ENCODE results near the gene KRT23.

KRT23 gene, protein sequence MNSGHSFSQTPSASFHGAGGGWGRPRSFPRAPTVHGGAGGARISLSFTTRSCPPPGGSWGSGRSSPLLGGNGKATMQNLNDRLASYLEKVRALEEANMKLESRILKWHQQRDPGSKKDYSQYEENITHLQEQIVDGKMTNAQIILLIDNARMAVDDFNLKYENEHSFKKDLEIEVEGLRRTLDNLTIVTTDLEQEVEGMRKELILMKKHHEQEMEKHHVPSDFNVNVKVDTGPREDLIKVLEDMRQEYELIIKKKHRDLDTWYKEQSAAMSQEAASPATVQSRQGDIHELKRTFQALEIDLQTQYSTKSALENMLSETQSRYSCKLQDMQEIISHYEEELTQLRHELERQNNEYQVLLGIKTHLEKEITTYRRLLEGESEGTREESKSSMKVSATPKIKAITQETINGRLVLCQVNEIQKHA

DNA sequence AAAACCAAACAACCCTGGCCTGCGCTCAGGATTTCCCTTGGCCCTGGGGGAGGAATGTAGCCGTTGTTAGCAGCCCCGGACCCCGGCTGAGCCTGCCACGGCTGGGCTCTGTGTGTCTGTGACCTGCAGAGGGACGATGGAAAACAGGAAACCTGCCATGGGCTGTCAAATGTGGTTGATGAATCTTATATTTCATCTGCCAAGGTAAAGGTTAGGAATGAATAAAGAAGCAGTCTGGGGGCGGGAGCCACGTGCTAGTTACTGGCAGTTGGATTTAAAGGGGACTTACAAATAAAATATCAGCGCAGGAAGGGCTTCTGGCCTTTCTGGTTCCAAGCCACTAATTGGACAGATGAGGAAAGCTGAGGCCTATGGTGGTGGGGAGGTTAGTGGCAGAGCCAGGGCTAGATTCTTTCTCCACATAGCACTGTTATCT lies at the start of gene KRT23:
Gene KRT23, minus strand, starts transcription at position 263 of the 436 bp plus-strand sequence. CDS start 1,043 bp downstream, outside the sequence.
- Histone ChIP-seq H3K4me1 (ENCODE audit: low read depth, poor library complexity, severe bottlenecking) (no peaks in the 10 kb centered on the region), H3K27ac (no peak within 1 kb of the TSS)

DNA sequence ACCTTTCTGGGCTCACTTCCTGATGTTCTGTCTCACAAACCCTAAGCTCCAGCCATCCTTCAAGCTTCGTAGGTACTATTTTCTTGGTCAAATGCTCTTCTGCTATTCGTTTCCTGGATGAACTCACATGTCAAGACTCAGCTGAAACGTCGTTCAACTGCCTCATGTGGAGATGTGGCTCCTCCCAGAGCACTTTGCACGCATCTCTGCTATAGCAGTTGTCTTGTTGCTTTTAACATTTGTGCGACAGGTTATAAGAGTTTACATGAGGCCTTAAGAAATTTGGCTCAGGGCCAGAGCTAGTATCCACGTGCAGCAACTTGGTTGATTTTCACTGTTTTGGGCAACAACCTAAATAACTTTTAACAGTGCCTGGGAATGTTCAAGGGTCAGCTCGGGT lies 49.5 kb upstream of the KRT23 start:
- H3K4me2 ChIP-seq: no peak overlapping the region
- H3K36me3 ChIP-seq (ENCODE audit: insufficient read depth): no peaks in the 10 kb centered on the region
- no peak overlapping the region for H3K9ac ChIP-seq
- H3K4me1 ChIP-seq (ENCODE audit: low read depth, poor library complexity, severe bottlenecking): no peaks in the 10 kb centered on the region
- no peak overlapping the region for H3K27ac ChIP-seq
- no peaks in the 10 kb centered on the region for H4K20me1 ChIP-seq (ENCODE audit: insufficient read depth)
- H3K79me2 ChIP-seq (ENCODE audit: insufficient read depth, low read depth): no peaks in the 10 kb centered on the region
- H3K27me3 ChIP-seq (ENCODE audit: insufficient read depth, low read depth): no peaks in the 10 kb centered on the region
- TF ChIP-seq, protein P1, sequence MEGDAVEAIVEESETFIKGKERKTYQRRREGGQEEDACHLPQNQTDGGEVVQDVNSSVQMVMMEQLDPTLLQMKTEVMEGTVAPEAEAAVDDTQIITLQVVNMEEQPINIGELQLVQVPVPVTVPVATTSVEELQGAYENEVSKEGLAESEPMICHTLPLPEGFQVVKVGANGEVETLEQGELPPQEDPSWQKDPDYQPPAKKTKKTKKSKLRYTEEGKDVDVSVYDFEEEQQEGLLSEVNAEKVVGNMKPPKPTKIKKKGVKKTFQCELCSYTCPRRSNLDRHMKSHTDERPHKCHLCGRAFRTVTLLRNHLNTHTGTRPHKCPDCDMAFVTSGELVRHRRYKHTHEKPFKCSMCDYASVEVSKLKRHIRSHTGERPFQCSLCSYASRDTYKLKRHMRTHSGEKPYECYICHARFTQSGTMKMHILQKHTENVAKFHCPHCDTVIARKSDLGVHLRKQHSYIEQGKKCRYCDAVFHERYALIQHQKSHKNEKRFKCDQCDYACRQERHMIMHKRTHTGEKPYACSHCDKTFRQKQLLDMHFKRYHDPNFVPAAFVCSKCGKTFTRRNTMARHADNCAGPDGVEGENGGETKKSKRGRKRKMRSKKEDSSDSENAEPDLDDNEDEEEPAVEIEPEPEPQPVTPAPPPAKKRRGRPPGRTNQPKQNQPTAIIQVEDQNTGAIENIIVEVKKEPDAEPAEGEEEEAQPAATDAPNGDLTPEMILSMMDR (conservative IDR thresholded peaks at IDR 0.05; ENCODE audit: low read depth, low read length): no peak
- H3K4me3 ChIP-seq (IDR thresholded peaks at IDR 0.05; ENCODE audit: insufficient read depth, low read depth, low read length): no peak overlapping the region
- no peak overlapping the region for H2AFZ ChIP-seq (ENCODE audit: low read depth)

More for the DNA sequence above, at the start of gene KRT23:
- TF ChIP-seq, protein P1 (conservative IDR thresholded peaks at IDR 0.05; ENCODE audit: low read depth, low read length): no peak
- Histone ChIP-seq H3K36me3 (ENCODE audit: insufficient read depth) (no peaks in the 10 kb centered on the region), H3K27me3 (ENCODE audit: insufficient read depth, low read depth) (no peaks in the 10 kb centered on the region), H3K79me2 (ENCODE audit: insufficient read depth, low read depth) (no peaks in the 10 kb centered on the region), H3K9ac (no peak within 1 kb of the TSS), H4K20me1 (ENCODE audit: insufficient read depth) (no peaks in the 10 kb centered on the region), H2AFZ (ENCODE audit: low read depth) (no peak within 1 kb of the TSS), H3K4me2 (no peak within 1 kb of the TSS), H3K4me3 (IDR thresholded peaks at IDR 0.05; ENCODE audit: insufficient read depth, low read depth, low read length) (no peak within 1 kb of the TSS)

DNA sequence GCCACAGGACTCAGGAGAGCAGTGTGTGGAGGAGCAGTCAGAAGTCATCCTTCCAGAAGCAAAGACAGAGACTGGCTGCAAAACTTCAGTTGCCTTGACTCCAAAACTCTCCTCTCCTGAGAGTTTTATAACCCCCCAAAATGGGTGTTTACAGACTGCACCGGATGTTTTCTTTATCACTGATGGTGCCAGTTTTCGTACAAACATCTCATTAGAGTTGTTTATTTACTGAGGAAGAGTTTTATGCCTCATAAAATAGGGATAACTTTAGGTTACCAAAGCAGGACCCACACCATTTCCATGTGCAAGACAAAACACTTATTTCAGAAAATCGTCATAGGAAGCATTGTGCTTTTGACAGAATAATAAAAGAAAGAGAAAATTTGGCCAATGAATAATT lies 46.8 kb upstream of the KRT23 start, which contains the start of gene KRT40:
Gene KRT40, minus strand, starts transcription at position 101 of the 400 bp plus-strand sequence. Its CDS starts 53 bp downstream, at position 48.
- Histone ChIP-seq H3K27ac (no peak within 1 kb of the TSS), H3K4me3 (IDR thresholded peaks at IDR 0.05; ENCODE audit: insufficient read depth, low read depth, low read length) (no peak within 1 kb of the TSS), H4K20me1 (ENCODE audit: insufficient read depth) (no peaks in the 10 kb centered on the region), H3K79me2 (ENCODE audit: insufficient read depth, low read depth) (no peaks in the 10 kb centered on the region), H3K4me2 (no peak within 1 kb of the TSS), H3K9ac (no peak within 1 kb of the TSS), H3K27me3 (ENCODE audit: insufficient read depth, low read depth) (no peaks in the 10 kb centered on the region), H2AFZ (ENCODE audit: low read depth) (no peak within 1 kb of the TSS), H3K36me3 (ENCODE audit: insufficient read depth) (no peaks in the 10 kb centered on the region), H3K4me1 (ENCODE audit: low read depth, poor library complexity, severe bottlenecking) (no peaks in the 10 kb centered on the region)
- TF ChIP-seq, protein P1 (conservative IDR thresholded peaks at IDR 0.05; ENCODE audit: low read depth, low read length): no peak

DNA sequence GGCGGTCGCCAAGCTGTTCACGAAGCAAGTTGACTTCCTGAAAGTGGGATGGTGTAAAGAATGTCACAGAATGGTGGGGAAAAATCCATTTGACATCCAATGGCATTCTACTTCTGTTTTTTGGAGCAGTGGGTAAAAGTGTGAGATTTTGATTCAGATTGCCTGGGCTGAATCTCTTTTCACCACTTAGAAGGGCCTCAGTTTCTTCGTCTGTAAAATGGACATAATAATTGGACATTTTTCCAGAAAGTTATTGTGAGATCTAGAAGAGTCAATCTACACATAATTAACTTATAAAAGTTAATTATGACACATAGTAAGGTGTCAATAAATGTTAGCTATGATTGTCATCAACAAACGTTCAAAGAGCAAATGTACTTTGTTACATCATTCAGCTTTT lies 43.7 kb upstream of the KRT23 start:
- no peak overlapping the region for H3K4me3 ChIP-seq (IDR thresholded peaks at IDR 0.05; ENCODE audit: insufficient read depth, low read depth, low read length)
- no peak overlapping the region for H3K9ac ChIP-seq
- H3K4me1 ChIP-seq (ENCODE audit: low read depth, poor library complexity, severe bottlenecking): no peaks in the 10 kb centered on the region
- no peaks in the 10 kb centered on the region for H3K27me3 ChIP-seq (ENCODE audit: insufficient read depth, low read depth)
- H3K4me2 ChIP-seq: no peak overlapping the region
- TF ChIP-seq, protein P1 (conservative IDR thresholded peaks at IDR 0.05; ENCODE audit: low read depth, low read length): no peak
- H4K20me1 ChIP-seq (ENCODE audit: insufficient read depth): no peaks in the 10 kb centered on the region
- no peak overlapping the region for H3K27ac ChIP-seq
- no peaks in the 10 kb centered on the region for H3K79me2 ChIP-seq (ENCODE audit: insufficient read depth, low read depth)
- H2AFZ ChIP-seq (ENCODE audit: low read depth): no peak overlapping the region
- no peaks in the 10 kb centered on the region for H3K36me3 ChIP-seq (ENCODE audit: insufficient read depth)
